Ishikawa (cell line): Measurements from ENCODE around the gene FAM3D.

Source experiments
- CEBPB ChIP-seq: IDR thresholded peaks from 2 replicates; pipeline ENCODE4 v1.6.1; 2012
- CREB1 ChIP-seq: IDR thresholded peaks from 2 replicates; pipeline ENCODE4 v1.6.1; 2012; ENCODE audit warnings: low read depth
- EGR1 ChIP-seq: IDR thresholded peaks from 2 replicates; pipeline ENCODE4 v1.6.1; 2012
- EP300 ChIP-seq: IDR thresholded peaks from 2 replicates; pipeline ENCODE4 v1.6.1; 2012; ENCODE audit warnings: borderline replicate concordance
- FOXM1 ChIP-seq: IDR thresholded peaks from 2 replicates; pipeline ENCODE4 v1.6.1; 2012; ENCODE audit warnings: low read depth, borderline replicate concordance
- MAX ChIP-seq: IDR thresholded peaks from 2 replicates; pipeline ENCODE4 v1.6.1; 2012
- NFIC ChIP-seq: IDR thresholded peaks from 2 replicates; pipeline ENCODE4 v1.6.1; 2012
- RAD21 ChIP-seq: IDR thresholded peaks from 2 replicates; pipeline ENCODE4 v1.6.1; 2012; ENCODE audit warnings: low read depth
- TAF1 ChIP-seq: IDR thresholded peaks from 2 replicates; pipeline ENCODE4 v1.6.1; 2012; ENCODE audit warnings: low read depth, mild to moderate bottlenecking
- TCF12 ChIP-seq: IDR thresholded peaks from 2 replicates; pipeline ENCODE4 v1.6.1; 2012; ENCODE audit warnings: low read depth
- TEAD4 ChIP-seq: IDR thresholded peaks from 2 replicates; pipeline ENCODE4 v1.6.1; 2012
- USF1 ChIP-seq: IDR thresholded peaks from 2 replicates; pipeline ENCODE4 v1.6.1; 2012
- YY1 ChIP-seq: IDR thresholded peaks from 2 replicates; pipeline ENCODE4 v1.6.1; 2012; ENCODE audit warnings: low read depth
- ZBTB7A ChIP-seq: IDR thresholded peaks from 2 replicates; pipeline ENCODE4 v1.6.1; 2012; ENCODE audit warnings: low read depth
- TF ChIP-seq, protein P1 (sequence below): IDR thresholded peaks from 2 replicates; pipeline ENCODE4 v1.6.1; 2012; ENCODE audit warnings: low read depth, mild to moderate bottlenecking

Gene FAM3D

DNA sequence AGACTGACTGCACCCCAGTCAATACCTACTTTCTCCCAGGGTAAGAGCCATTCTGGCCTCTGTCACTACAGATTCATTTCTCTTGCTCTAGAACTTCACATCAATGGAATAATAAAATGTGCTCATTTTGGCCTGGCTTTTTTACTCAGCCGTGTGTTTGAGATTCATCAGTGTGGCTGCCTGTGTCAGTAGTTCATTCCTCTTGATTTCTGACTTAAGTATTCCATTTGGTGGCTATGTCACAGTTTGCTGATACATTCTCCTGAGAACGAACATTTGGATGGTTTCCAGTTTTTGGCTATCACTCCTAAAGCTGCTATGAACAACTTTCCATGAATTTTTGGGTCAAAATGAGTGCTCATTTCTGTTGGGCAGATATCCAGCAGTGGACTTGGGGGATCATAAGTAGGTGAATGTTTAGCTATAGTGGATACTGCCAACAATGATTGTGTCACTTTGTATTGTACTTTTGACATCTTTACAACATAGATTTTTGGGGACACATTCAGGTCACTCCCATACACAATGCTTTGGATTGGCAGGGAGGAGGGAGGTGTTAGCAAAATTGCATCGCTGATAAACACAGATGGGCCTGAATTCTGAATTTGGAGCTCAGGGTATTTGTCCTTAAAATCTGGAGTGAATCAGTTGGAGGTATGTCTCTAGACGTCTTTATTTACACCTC, 69.6 kb downstream of the FAM3D start:
- no peak for TF ChIP-seq NFIC
- no peak for TF ChIP-seq USF1
- TF ChIP-seq ZBTB7A: no peak
- TF ChIP-seq CREB1: no peak
- TF ChIP-seq CEBPB: no peak

DNA sequence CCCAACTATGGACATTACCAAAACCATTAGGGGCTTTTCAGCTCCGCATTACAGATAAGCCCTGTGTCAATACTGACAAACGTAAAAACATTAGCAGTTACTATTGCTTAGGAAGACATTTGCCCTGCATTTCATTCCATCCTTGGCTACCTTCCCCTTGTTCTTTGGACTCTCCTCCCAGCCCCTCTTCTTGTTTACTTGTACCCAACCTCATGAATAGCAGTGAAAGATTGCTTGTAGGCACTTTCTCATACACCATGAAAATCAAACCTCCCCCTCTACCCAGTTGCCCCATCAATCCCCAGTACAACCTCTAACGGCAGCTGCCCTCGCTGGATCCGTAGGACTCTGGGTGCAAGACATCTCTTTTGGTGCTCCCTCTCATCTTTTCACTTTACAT, 72.5 kb downstream of the FAM3D start:
- no peak for TF ChIP-seq NFIC
- TF ChIP-seq TEAD4: no peak
- TF ChIP-seq CEBPB: no peak
- TF ChIP-seq USF1: no peak

DNA sequence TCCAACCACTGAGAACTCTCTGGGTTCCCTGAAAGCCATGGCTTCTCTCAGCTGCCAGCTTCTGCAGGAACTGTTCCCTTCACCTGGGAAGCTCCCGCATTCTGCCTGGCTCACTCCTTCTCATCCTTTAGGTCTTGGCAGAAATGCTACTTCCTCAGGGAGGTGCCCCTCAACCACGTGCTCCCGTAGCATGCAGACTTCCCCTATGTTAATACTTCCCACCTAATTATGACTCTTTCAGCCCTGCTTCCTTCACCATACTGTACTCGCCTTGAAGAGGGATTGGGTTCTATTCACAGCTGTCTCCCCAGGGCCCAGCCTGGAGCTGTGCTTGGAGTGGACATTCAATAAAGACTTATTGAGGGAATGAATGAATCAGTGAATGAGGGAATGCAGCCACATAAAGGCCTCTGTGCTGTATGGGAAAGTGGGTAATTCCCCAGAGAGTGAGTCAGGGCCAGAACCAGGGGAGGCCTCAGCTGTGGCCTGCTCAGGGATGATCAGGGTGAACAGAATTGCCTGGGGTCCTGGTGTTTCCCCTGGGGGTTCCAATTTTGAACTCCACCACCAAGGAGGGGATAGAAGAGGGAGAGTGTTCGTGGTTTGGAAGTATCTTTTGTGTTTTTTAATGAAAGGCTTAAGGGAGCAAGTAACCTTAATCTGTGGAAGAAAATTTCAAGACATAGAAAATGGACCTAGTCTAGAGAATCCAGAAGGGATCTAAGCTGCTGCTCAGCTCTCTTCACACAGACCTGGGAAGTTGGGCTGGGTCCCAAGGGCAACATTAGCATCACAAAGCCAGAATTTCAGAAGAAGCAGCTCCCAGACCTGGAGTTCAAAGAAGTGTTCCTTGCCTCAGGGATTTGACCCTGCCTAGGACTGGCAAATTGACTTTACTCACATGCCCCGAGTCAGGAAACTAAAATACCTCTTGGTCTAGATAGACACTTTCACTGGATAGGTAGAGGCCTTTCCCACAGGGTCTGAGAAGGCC, 74.8 kb downstream of the FAM3D start:
- no peak for TF ChIP-seq CEBPB
- no peak for TF ChIP-seq EGR1
- TF ChIP-seq TEAD4: no peak

DNA sequence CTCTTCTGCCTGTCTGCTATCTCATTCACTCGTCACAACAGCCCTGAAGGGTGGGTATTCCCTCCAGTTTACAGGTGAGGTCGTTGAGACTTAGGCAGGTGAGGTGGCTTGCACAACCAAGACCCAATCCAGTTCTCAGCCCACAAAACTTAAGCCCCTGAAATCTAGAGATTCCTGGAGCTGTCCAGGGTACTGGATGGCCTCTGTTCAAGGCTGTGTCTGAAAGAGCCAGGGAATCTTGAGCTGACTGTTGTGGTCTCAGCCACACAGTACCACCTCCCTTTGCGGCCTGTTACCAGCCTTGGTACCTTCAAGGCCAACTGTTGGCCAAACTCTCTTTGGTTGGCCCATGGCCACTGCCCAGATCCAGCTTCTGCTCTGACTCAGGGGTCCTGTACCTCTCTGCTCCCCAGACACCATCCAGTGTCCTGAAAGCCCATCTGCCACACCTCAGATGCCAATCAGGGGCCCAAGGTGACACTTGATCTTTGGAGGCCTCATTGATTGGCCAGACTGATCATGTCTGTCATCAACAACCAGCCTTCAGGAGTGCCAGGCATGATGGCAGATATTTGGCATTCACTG, 78.5 kb downstream of the FAM3D start:
- TF ChIP-seq TCF12: no peak
- TF ChIP-seq, protein P1, sequence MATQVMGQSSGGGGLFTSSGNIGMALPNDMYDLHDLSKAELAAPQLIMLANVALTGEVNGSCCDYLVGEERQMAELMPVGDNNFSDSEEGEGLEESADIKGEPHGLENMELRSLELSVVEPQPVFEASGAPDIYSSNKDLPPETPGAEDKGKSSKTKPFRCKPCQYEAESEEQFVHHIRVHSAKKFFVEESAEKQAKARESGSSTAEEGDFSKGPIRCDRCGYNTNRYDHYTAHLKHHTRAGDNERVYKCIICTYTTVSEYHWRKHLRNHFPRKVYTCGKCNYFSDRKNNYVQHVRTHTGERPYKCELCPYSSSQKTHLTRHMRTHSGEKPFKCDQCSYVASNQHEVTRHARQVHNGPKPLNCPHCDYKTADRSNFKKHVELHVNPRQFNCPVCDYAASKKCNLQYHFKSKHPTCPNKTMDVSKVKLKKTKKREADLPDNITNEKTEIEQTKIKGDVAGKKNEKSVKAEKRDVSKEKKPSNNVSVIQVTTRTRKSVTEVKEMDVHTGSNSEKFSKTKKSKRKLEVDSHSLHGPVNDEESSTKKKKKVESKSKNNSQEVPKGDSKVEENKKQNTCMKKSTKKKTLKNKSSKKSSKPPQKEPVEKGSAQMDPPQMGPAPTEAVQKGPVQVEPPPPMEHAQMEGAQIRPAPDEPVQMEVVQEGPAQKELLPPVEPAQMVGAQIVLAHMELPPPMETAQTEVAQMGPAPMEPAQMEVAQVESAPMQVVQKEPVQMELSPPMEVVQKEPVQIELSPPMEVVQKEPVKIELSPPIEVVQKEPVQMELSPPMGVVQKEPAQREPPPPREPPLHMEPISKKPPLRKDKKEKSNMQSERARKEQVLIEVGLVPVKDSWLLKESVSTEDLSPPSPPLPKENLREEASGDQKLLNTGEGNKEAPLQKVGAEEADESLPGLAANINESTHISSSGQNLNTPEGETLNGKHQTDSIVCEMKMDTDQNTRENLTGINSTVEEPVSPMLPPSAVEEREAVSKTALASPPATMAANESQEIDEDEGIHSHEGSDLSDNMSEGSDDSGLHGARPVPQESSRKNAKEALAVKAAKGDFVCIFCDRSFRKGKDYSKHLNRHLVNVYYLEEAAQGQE: peak; percentile 97

GRCh38 chr3:58586776-58587192, 79.8 kb downstream of the FAM3D start:
- TF ChIP-seq CEBPB (no peak), TAF1 (no peak), USF1 (no peak), ZBTB7A (peak; percentile 63; the same call in 1 of the 2 replicates), NFIC (no peak), EP300 (no peak), MAX (peak; percentile 31; the same call in 1 of the 2 replicates), CREB1 (no peak), FOXM1 (no peak), YY1 (no peak), EGR1 (no peak), TCF12 (no peak), RAD21 (no peak), TEAD4 (no peak)
- TF ChIP-seq, protein P1: peak; percentile 11; the same call in 1 of the 2 replicates

DNA sequence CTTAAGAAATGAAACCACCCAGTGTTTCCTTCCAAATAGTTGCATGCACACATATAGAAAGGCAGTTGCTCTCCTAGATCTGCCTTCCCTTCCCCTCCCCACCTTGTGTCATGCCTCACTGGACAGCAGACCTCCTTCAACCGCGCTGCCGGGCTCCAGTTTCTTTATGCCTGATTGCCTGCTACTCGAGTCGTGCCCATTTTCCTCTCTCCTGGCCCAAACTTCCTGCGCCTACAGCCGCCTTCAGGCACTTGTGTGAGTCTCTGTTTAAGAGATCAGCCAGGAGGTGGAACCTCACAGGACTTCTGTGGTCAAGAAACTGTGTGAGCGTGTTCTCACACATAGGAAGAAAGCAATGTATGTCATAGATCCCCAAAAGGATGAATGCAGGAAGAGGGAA, 80.6 kb downstream of the FAM3D start:
- TF ChIP-seq TEAD4 (peak; percentile 34; the same call in 1 of the 2 replicates), CREB1 (no peak), TCF12 (no peak), USF1 (0 out of 2 replicates have a peak, but pooled peaks have one; percentile 5), NFIC (peak; percentile 54), EGR1 (no peak), ZBTB7A (peak; percentile 7; the same call in 1 of the 2 replicates)
